WTC11 (cell line): Measurements from ENCODE around the gene THSD4.

ENCODE experiments used
- CREM ChIP-seq: sonication (generic); formaldehyde crosslinking; IDR thresholded peaks from 2 replicates; pipeline ENCODE4 v1.8.1; 2022; ENCODE audit warnings: mild to moderate bottlenecking, missing genetic modification reagents, moderate library complexity
- FOXK1 ChIP-seq: sonication (generic); formaldehyde crosslinking; IDR thresholded peaks from 2 replicates; pipeline ENCODE4 v1.8.0; 2022; ENCODE audit warnings: mild to moderate bottlenecking, moderate library complexity, missing genetic modification reagents
- FOXP1 ChIP-seq: sonication (generic); formaldehyde crosslinking; IDR thresholded peaks from 2 replicates; pipeline ENCODE4 v1.8.0; 2022; ENCODE audit warnings: missing genetic modification reagents, mild to moderate bottlenecking, moderate library complexity, borderline replicate concordance
- HMGA2 ChIP-seq: fragments of 250-450 bp; sonication (Bioruptor Pico); IDR thresholded peaks from 2 replicates; pipeline ENCODE4 v1.4.0; 2021; ENCODE audit warnings: mild to moderate bottlenecking, moderate library complexity
- NFYB ChIP-seq: sonication (generic); formaldehyde crosslinking; conservative IDR thresholded peaks from 2 replicates; pipeline ENCODE4 v1.8.0; 2022; ENCODE audit warnings: low read depth, missing genetic modification reagents
- NR1H2 ChIP-seq: sonication (generic); formaldehyde crosslinking; IDR thresholded peaks from 2 replicates; pipeline ENCODE4 v1.9.0; 2021; ENCODE audit warnings: mild to moderate bottlenecking, moderate library complexity, missing genetic modification reagents
- SMAD3 ChIP-seq: sonication (generic); formaldehyde crosslinking; IDR thresholded peaks from 2 replicates; pipeline ENCODE4 v1.8.0; 2022; ENCODE audit warnings: missing genetic modification reagents, mild to moderate bottlenecking, borderline replicate concordance
- SP1 ChIP-seq: sonication (generic); formaldehyde crosslinking; conservative IDR thresholded peaks from 2 replicates; pipeline ENCODE4 v1.8.1; 2022; ENCODE audit warnings: missing genetic modification reagents
- TCF7 ChIP-seq: sonication (generic); formaldehyde crosslinking; IDR thresholded peaks from 2 replicates; pipeline ENCODE4 v1.8.0; 2022; ENCODE audit warnings: mild to moderate bottlenecking, low read depth, missing genetic modification reagents, moderate library complexity
- TF ChIP-seq, protein P1 (sequence below): sonication (generic); formaldehyde crosslinking; IDR thresholded peaks from 2 replicates; pipeline ENCODE4 v1.8.1; 2023; ENCODE audit warnings: mild to moderate bottlenecking, missing genetic modification reagents
- TF ChIP-seq, protein P2 (sequence below): fragments of 200-600 bp; IDR thresholded peaks from 2 replicates; pipeline ENCODE4 v1.8.0; 2022; ENCODE audit warnings: antibody characterized with exemption
- TF ChIP-seq, protein P3 (sequence below): sonication (generic); formaldehyde crosslinking; IDR thresholded peaks from 2 replicates; pipeline ENCODE4 v1.8.1; 2022; ENCODE audit warnings: low read depth, missing genetic modification reagents, borderline replicate concordance
- TF ChIP-seq, protein P4 (sequence below): sonication (generic); formaldehyde crosslinking; IDR thresholded peaks from 2 replicates; pipeline ENCODE4 v1.8.1; 2023; ENCODE audit warnings: mild to moderate bottlenecking, missing genetic modification reagents, moderate library complexity
- TF ChIP-seq, protein P5 (sequence below): sonication (generic); formaldehyde crosslinking; IDR thresholded peaks from 2 replicates; pipeline ENCODE4 v1.8.0; 2022; ENCODE audit warnings: mild to moderate bottlenecking, missing genetic modification reagents

DNA sequence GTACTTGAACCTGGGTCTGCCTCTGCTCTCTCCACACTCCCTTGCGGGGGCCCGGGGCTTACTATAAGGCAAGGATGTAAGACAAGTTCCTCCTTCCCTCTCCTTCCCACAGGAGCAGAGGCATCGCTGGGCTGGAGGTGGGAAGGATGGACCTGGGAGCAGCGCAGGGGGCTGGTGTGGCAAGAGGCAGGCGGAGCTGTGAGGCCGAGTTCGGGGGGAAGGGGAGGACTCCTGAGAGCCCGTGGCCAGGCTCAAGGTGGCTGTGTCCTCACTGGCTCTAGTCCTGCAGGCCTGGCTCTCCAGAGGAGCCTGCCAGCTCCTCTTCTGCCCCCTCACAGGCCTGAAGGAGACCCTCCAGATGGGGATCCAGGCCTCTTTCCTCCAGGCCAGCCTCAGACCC is 694.1 kb downstream of the THSD4 start:
- no peak for TF ChIP-seq FOXP1 (CRISPR knock-in tag)
- TF ChIP-seq, protein P1, sequence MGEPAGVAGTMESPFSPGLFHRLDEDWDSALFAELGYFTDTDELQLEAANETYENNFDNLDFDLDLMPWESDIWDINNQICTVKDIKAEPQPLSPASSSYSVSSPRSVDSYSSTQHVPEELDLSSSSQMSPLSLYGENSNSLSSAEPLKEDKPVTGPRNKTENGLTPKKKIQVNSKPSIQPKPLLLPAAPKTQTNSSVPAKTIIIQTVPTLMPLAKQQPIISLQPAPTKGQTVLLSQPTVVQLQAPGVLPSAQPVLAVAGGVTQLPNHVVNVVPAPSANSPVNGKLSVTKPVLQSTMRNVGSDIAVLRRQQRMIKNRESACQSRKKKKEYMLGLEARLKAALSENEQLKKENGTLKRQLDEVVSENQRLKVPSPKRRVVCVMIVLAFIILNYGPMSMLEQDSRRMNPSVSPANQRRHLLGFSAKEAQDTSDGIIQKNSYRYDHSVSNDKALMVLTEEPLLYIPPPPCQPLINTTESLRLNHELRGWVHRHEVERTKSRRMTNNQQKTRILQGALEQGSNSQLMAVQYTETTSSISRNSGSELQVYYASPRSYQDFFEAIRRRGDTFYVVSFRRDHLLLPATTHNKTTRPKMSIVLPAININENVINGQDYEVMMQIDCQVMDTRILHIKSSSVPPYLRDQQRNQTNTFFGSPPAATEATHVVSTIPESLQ (CRISPR knock-in tag) = no peak
- TF ChIP-seq CREM = no peak
- TF ChIP-seq, protein P2, sequence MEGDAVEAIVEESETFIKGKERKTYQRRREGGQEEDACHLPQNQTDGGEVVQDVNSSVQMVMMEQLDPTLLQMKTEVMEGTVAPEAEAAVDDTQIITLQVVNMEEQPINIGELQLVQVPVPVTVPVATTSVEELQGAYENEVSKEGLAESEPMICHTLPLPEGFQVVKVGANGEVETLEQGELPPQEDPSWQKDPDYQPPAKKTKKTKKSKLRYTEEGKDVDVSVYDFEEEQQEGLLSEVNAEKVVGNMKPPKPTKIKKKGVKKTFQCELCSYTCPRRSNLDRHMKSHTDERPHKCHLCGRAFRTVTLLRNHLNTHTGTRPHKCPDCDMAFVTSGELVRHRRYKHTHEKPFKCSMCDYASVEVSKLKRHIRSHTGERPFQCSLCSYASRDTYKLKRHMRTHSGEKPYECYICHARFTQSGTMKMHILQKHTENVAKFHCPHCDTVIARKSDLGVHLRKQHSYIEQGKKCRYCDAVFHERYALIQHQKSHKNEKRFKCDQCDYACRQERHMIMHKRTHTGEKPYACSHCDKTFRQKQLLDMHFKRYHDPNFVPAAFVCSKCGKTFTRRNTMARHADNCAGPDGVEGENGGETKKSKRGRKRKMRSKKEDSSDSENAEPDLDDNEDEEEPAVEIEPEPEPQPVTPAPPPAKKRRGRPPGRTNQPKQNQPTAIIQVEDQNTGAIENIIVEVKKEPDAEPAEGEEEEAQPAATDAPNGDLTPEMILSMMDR = no peak
- TF ChIP-seq NR1H2 (CRISPR knock-in tag) = no peak
- TF ChIP-seq, protein P3, sequence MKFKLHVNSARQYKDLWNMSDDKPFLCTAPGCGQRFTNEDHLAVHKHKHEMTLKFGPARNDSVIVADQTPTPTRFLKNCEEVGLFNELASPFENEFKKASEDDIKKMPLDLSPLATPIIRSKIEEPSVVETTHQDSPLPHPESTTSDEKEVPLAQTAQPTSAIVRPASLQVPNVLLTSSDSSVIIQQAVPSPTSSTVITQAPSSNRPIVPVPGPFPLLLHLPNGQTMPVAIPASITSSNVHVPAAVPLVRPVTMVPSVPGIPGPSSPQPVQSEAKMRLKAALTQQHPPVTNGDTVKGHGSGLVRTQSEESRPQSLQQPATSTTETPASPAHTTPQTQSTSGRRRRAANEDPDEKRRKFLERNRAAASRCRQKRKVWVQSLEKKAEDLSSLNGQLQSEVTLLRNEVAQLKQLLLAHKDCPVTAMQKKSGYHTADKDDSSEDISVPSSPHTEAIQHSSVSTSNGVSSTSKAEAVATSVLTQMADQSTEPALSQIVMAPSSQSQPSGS (CRISPR knock-in tag) = no peak
- no peak for TF ChIP-seq NFYB (CRISPR knock-in tag)
- no peak for TF ChIP-seq SMAD3 (CRISPR knock-in tag)
- no peak for TF ChIP-seq TCF7 (CRISPR knock-in tag)
- TF ChIP-seq, protein P4, sequence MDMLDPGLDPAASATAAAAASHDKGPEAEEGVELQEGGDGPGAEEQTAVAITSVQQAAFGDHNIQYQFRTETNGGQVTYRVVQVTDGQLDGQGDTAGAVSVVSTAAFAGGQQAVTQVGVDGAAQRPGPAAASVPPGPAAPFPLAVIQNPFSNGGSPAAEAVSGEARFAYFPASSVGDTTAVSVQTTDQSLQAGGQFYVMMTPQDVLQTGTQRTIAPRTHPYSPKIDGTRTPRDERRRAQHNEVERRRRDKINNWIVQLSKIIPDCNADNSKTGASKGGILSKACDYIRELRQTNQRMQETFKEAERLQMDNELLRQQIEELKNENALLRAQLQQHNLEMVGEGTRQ (CRISPR knock-in tag) = no peak
- no peak for TF ChIP-seq FOXK1 (CRISPR knock-in tag)
- TF ChIP-seq, protein P5, sequence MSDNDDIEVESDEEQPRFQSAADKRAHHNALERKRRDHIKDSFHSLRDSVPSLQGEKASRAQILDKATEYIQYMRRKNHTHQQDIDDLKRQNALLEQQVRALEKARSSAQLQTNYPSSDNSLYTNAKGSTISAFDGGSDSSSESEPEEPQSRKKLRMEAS (CRISPR knock-in tag) = no peak
- TF ChIP-seq HMGA2 (CRISPR knock-in tag) = no peak
- no peak for TF ChIP-seq SP1 (CRISPR knock-in tag)
